DMS79 (cell line): ENCODE results near the gene TMEM187.

Experiments used
- DNase-seq: peaks from one replicate; lab custom pipeline; 2025; lab: John Stamatoyannopoulos, UW

The TMEM187 gene, protein sequence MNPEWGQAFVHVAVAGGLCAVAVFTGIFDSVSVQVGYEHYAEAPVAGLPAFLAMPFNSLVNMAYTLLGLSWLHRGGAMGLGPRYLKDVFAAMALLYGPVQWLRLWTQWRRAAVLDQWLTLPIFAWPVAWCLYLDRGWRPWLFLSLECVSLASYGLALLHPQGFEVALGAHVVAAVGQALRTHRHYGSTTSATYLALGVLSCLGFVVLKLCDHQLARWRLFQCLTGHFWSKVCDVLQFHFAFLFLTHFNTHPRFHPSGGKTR

GRCh38 chrX:153972368-153973126 is at the start of gene TMEM187:
TSS of gene TMEM187 (plus strand) at chrX:153972754. CDS start at chrX:153982063, 9,309 bp downstream.
- peak; percentile 75 for DNase-seq

- DNase-seq = peak; percentile 18
Observed at GRCh38 chrX:153922932-153923857, 49.4 kb upstream of the TMEM187 start.

GRCh38 chrX:153924149-153924861 is 48.2 kb upstream of the TMEM187 start:
- DNase-seq = no peak

- DNase-seq = no peak
Observed at GRCh38 chrX:153925387-153925738, 47.2 kb upstream of the TMEM187 start.

- no peak for DNase-seq
Observed at GRCh38 chrX:153925739-153926551, 46.6 kb upstream of the TMEM187 start, which contains the start of gene ARHGAP4. TSS of gene ARHGAP4 (minus strand) at chrX:153926264. CDS start at chrX:153926202, 62 bp downstream.

DNA sequence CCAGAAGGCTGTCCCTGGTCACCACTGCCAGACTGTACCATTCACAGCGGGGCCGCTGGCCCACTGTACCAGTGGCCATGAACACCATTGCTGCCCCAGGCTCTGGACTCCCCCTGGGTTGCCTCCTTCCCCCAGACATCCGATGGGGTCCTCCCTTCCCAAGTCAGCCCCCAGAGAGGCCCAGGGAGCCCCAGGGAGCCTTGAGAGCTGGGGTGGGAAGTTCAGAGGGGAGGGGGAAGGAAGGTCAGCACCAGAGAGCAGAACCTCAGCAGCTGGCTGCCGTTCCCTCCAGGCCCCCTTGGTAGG is 46.0 kb upstream of the TMEM187 start:
- no peak for DNase-seq

- DNase-seq = peak; percentile 35
Observed at GRCh38 chrX:153926858-153927671, 45.5 kb upstream of the TMEM187 start.

DNA sequence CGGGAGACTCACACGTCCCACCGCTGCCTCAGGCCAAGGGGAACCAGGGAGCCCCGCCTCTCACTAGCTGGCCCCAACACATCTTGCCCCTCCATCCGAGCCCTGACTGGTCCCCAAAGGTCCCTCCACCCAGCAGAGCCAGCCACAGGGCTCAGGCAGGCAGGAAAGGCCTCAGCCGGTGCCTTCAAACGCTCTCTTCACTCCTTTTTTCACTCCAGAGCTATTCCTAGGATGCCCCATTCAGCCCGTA is 45.0 kb upstream of the TMEM187 start:
- no peak for DNase-seq

DNA sequence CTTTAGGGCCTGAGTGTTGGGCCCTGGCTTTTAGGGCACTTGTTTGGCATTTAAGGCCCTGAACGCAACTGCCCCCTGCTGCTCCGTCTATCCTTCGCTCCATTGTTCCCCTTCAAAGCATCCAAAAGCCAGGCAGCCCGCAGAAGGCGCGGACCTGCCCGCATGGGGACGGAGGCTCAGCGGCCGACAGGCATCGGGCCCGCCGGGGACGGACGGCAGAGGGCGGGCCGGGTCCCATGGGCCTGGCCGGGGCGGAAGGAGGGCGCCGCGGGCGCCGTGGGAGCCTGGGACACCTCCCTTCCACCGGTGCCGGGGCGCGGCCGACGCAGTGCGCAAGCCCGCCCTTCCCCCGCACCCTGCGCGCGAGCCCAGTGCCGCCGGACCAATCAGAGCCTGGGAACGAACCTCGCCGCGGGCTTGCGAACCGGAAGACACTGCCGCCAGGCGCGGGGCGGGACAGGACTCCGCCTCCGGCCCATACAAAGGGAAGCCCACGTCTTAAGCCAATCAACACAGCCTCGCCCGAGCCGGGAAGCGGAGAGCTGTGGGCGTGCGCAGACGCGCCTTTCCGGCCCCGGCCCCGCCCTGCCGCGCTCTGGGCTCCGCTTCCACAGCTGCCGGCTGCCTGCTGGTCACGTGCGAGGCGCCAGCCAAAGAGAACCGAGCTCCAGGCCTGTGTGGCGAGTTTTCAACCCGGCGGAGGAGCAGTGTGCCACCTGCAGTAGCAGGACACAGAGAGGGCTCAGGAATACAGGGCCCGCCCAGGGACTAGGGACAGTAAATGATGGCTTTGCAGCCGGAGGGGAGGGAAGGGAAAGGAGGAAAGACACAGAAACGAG is 44.4 kb upstream of the TMEM187 start:
- peak; percentile 83 for DNase-seq

GRCh38 chrX:153928846-153929245 is 43.7 kb upstream of the TMEM187 start:
- DNase-seq = no peak

DNA sequence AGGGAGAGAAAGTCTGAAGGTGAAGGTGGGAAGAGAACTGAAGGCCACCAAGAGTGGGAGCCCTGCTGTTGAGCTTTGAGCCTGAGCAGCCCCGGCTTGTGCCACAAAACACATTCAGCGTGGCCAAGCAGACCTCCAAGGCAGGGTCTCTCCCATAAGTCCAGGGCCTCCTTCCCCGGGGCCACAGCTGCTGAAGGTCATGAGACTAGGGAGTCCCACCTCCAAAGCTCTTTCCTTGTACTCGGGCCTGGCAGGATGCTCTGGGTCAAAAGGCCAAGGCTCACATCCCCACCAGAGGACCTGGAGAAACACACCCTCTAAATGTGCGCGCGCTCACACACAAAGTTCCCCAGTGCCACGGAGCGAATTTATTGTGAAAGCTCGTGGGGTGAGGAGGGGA is 43.0 kb upstream of the TMEM187 start:
- no peak for DNase-seq

GRCh38 chrX:153930011-153930910 is 42.3 kb upstream of the TMEM187 start:
- no peak for DNase-seq

DNA sequence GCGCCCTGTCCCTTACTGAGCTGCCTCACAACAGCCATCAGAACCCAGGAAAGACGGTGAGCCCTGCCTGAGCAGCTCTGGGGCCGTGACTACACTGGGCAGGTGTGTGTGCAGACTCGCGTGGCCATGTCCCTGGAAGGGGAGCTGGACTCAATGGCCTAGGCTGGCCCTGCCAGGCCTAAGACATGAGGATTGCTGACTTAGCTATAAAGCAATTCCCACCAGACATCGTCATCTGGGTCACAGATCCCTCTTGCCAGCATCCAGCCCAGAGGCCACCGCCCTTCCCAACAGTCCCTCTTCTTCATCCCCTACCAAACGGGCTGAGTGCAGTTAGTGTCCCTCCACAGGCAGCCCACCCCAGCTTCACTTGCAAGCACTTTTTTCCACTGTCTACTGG is 41.4 kb upstream of the TMEM187 start:
- no peak for DNase-seq

- no peak for DNase-seq
Observed at GRCh38 chrX:153931748-153932147, 40.8 kb upstream of the TMEM187 start.

GRCh38 chrX:153932220-153932915 is 40.2 kb upstream of the TMEM187 start:
- no peak for DNase-seq

GRCh38 chrX:153933748-153934147 is 38.8 kb upstream of the TMEM187 start:
- no peak for DNase-seq

- DNase-seq = no peak
Observed at GRCh38 chrX:153934148-153934761, 38.3 kb upstream of the TMEM187 start.
